ENCODE measurements around the gene SPAG7.

GRCh38 chr17:4955091-4955490, 12.5 kb downstream of the SPAG7 start:
- TF ChIP-seq GATA2 (CRISPR knock-in tag; IDR thresholded peaks at IDR 0.05) (no peak), CTCF (IDR thresholded peaks at IDR 0.05) (no peak)

Measured in SK-N-SH (cell line).